B cell (primary cell): ENCODE measurements around the gene SH3RF3. TPM values are rescaled to one million over a fixed set of nuclear protein-coding genes. Genes with fewer than 3 reads are reported as not detected.

Experiments used
- ATAC-seq: fragments of 200-7000 bp; cut with Tn5 transposase; one replicate; pipeline ENCODE4 v1.10.0; 2021; ENCODE audit warnings: low read depth, mild to moderate bottlenecking, moderate number of reproducible peaks, moderate library complexity
- CTCF ChIA-PET: fragments of 350-600 bp; sonication (Branson Sonifier 250); formaldehyde crosslinking; loops from one replicate; lab custom pipeline; 2021; ENCODE audit warnings: antibody characterized with exemption, inconsistent platforms; lab: Charles Lee
- POLR2A ChIA-PET: fragments of 350-600 bp; sonication (Branson Sonifier 250); formaldehyde crosslinking; loops from one replicate; lab custom pipeline; 2021; ENCODE audit warnings: antibody characterized with exemption; lab: Charles Lee
- DNase-seq: peaks from one replicate; pipeline ENCODE4 v3.0.0; 2013
- H2AFZ ChIP-seq: 2 replicates; pipeline ENCODE4 v1.6.1; 2012; ENCODE audit warnings: mild to moderate bottlenecking, low read depth, low read length; ENCODE audit not compliant: insufficient read depth, poor library complexity, severe bottlenecking
- H3K27ac ChIP-seq, 2 donors: 1 replicate in 1 of 2; 2 replicates in 1 of 2; pipeline ENCODE4 v1.5.1; 2012 to 2013; ENCODE audit warnings: low read length in 2 of 2, mild to moderate bottlenecking in 2 of 2, moderate library complexity in 1 of 2
- H3K27me3 ChIP-seq, 4 experiments: fragments of 200-600 bp in 1 of 4; sonication (generic) in 1 of 4; replicated peaks in 1 of 4; 1 replicate in 2 of 4; 2 replicates in 2 of 4; pipeline versions ENCODE4 v1.6.1 to v1.7.0; 2013 to 2016; ENCODE audit warnings: low read length in 3 of 4, mild to moderate bottlenecking in 2 of 4, mixed read lengths in 1 of 4, moderate library complexity in 1 of 4; ENCODE audit not compliant: insufficient read depth in 4 of 4, control insufficient read depth in 3 of 4; ENCODE audit errors: control extremely low read depth in 1 of 4
- H3K36me3 ChIP-seq, 2 experiments: replicated peaks in 1 of 2; 1 replicate in 1 of 2; 2 replicates in 1 of 2; pipeline versions ENCODE4 v1.6.1 to v1.7.1; 2013; ENCODE audit warnings: low read length in 1 of 2; ENCODE audit not compliant: insufficient read depth in 2 of 2, control insufficient read depth in 1 of 2; ENCODE audit errors: control extremely low read depth in 1 of 2, extremely low read depth in 1 of 2
- H3K4me1 ChIP-seq, 2 donors: fragments of 200-600 bp in 1 of 2; sonication (generic) in 1 of 2; 1 replicate in 1 of 2; 2 replicates in 1 of 2; pipeline versions ENCODE4 v1.5.1 to v1.6.1; 2013 to 2017; ENCODE audit warnings: low read length in 2 of 2; ENCODE audit not compliant: control insufficient read depth in 2 of 2, insufficient read depth in 2 of 2
- H3K4me2 ChIP-seq: replicated peaks from 2 replicates; pipeline ENCODE3; 2012; ENCODE audit warnings: mild to moderate bottlenecking, low read depth, low read length; ENCODE audit not compliant: poor library complexity, severe bottlenecking
- H3K4me3 ChIP-seq, 5 experiments: fragments of 200-600 bp in 1 of 5; sonication (generic) in 1 of 5; 1 replicate in 3 of 5; 2 replicates in 2 of 5; pipeline versions ENCODE4 v1.5.1 to v1.7.0; 2011 to 2016; ENCODE audit warnings: low read length in 4 of 5, mild to moderate bottlenecking in 4 of 5, low read depth in 2 of 5, control low read depth in 1 of 5, moderate library complexity in 1 of 5; ENCODE audit not compliant: insufficient read depth in 1 of 5; ENCODE audit errors: control extremely low read depth in 1 of 5, extremely low read depth in 1 of 5
- H3K79me2 ChIP-seq: fragments of 200-600 bp; sonication (generic); one replicate; pipeline ENCODE4 v1.6.0; 2016; ENCODE audit warnings: low read length; ENCODE audit not compliant: control insufficient read depth, insufficient read depth
- H3K9ac ChIP-seq: fragments of 200-600 bp; sonication (generic); 2 replicates; pipeline ENCODE4 v1.6.1; 2017; ENCODE audit warnings: mild to moderate bottlenecking, low read length, moderate library complexity
- H3K9me3 ChIP-seq, 3 donors: one replicate each; pipeline versions ENCODE4 v1.6.1 to v1.7.1; 2013; ENCODE audit warnings: low read length in 2 of 3; ENCODE audit not compliant: control insufficient read depth in 2 of 3, insufficient read depth in 1 of 3; ENCODE audit errors: control extremely low read depth in 1 of 3
- H4K20me1 ChIP-seq: 2 replicates; pipeline ENCODE4 v1.6.0; 2012; ENCODE audit warnings: mild to moderate bottlenecking, low read length; ENCODE audit not compliant: insufficient read depth, control insufficient read depth, poor library complexity, severe bottlenecking
- H3K27ac Mint-ChIP-seq: one replicate; pipeline ENCODE4 v1.8.0; 2021; ENCODE audit warnings: mixed read lengths
- H3K27me3 Mint-ChIP-seq: one replicate; pipeline ENCODE4 v1.8.0; 2021; ENCODE audit warnings: mixed read lengths
- H3K4me1 Mint-ChIP-seq: one replicate; pipeline ENCODE4 v1.8.0; 2021; ENCODE audit warnings: mixed read lengths
- H3K4me3 Mint-ChIP-seq: one replicate; pipeline ENCODE4 v1.8.0; 2021; ENCODE audit warnings: mixed read lengths
- H3K9me3 Mint-ChIP-seq: one replicate; pipeline ENCODE4 v1.8.0; 2022; ENCODE audit warnings: mixed read lengths; ENCODE audit not compliant: insufficient read depth
- CTCF ChIP-seq: fragments of 200-600 bp; IDR thresholded peaks from one replicate; pipeline ENCODE4 v1.8.0; 2022; ENCODE audit warnings: antibody characterized with exemption, mild to moderate bottlenecking
- EZH2 ChIP-seq: IDR thresholded peaks from 2 replicates; pipeline ENCODE4 v1.6.1; 2012; ENCODE audit warnings: borderline replicate concordance, low read depth, mild to moderate bottlenecking, moderate library complexity, low read length; ENCODE audit not compliant: insufficient read depth, poor library complexity, severe bottlenecking
- WGBS: methylation state at CpG from one replicate; pipeline ENCODE4 v1.1.5; 2013; ENCODE audit warnings: missing lambda C conversion rate; ENCODE audit not compliant: insufficient coverage; 5-methylcytosine and 5-hydroxymethylcytosine counted together
- intact Hi-C: fragments of 100-400 bp; cut with micrococcal nuclease; formaldehyde crosslinking; loops from one replicate; pipeline ENCODE4 v1.10.0; 2022
- polyA plus RNA-seq: library from polyadenylated mRNA; depleted of rRNA; stranded (reverse); fragments of >200 nt; gene quantifications from 2 replicates; pipeline ENCODE4 v1.2.3, GENCODE V29; 2012
- total RNA-seq, 2 donors: library from RNA; stranded (reverse); fragments of 120-200 nt in 1 of 2; gene quantifications; 1 replicate in 1 of 2; 2 replicates in 1 of 2; pipeline versions ENCODE4 v1.2.3 to v1.2.4, GENCODE V29; 2013 to 2022

SH3RF3 gene
- total and polyA plus RNA-seq, 2 donors (not counting 1 experiment from before 2014, with no cell fraction given) = 0.07 to 1.2 TPM

- no peak overlapping the region for H3K27ac ChIP-seq
- H3K27me3 Mint-ChIP-seq = peaks cover 4% of the 10 kb centered on the region
- H3K9me3 Mint-ChIP-seq = no peaks in the 10 kb centered on the region
- ChIA-PET CTCF (interaction anchor here (0.6 kb wide), 1 partner anchor 9 kb away, joined by 3 read pairs; no protein-coding TSS in a partner anchor), POLR2A (no interaction called here)
- peaks cover 17% of the 10 kb centered on the region for H3K4me1 Mint-ChIP-seq
- H2AFZ ChIP-seq = peak overlapping the region; percentile 80
- H3K79me2 ChIP-seq = no peaks in the 10 kb centered on the region
- H3K27me3 ChIP-seq = no peaks in the 10 kb centered on the region
- H3K36me3 ChIP-seq = no peaks in the 10 kb centered on the region
- H3K27ac Mint-ChIP-seq = no peak overlapping the region
- TF ChIP-seq EZH2 (no peak), CTCF (no peak)
- H3K4me1 ChIP-seq = peaks cover 17 to 19% of the 10 kb centered on the region in 2 donors
- H3K9me3 ChIP-seq = no peaks in the 10 kb centered on the region
- ATAC-seq (no peak), DNase-seq (no peak)
- H3K4me3 ChIP-seq = no peak overlapping the region
- peak overlapping the region; percentile 73 for H3K4me2 ChIP-seq
- H4K20me1 ChIP-seq = no peaks in the 10 kb centered on the region
- WGBS = 90% methylated on average over 3 of the region's 3 CpGs
- H3K9ac ChIP-seq = no peak overlapping the region
- no peak overlapping the region for H3K4me3 Mint-ChIP-seq
- intact Hi-C loops = no loop called here
These were observed 219.2 kb downstream of the SH3RF3 start for GRCh38 chr2:109348190-109348589.

GRCh38 chr2:109348671-109349502, 219.9 kb downstream of the SH3RF3 start:
- peak overlapping the region in 1 of 5 experiments; percentile 10 for H3K4me3 ChIP-seq
- no peaks in the 10 kb centered on the region for H3K36me3 ChIP-seq
- H3K9ac ChIP-seq = peak overlapping the region; percentile 49
- TF ChIP-seq EZH2 (no peak), CTCF (no peak)
- no peaks in the 10 kb centered on the region for H4K20me1 ChIP-seq
- intact Hi-C loops = no loop called here
- H2AFZ ChIP-seq = peak overlapping the region; percentile 80
- peak overlapping the region; percentile 0 for H3K27ac Mint-ChIP-seq
- peaks cover 0 to 4% (median 0%) of the 10 kb centered on the region in 3 donors for H3K9me3 ChIP-seq
- H3K4me1 Mint-ChIP-seq = peaks cover 17% of the 10 kb centered on the region
- no peaks in the 10 kb centered on the region for H3K27me3 ChIP-seq
- peak overlapping the region in 1 of 2 donors; percentile 38 for H3K27ac ChIP-seq
- 4% methylated on average over 11 of the region's 13 CpGs for WGBS
- DNase-seq = peak; percentile 37
- ChIA-PET CTCF (interaction anchor here (0.6 kb wide), 1 partner anchor 10 kb away, joined by 3 read pairs; no protein-coding TSS in a partner anchor), POLR2A (no interaction called here)
- H3K9me3 Mint-ChIP-seq = no peaks in the 10 kb centered on the region
- H3K27me3 Mint-ChIP-seq = peaks cover 4% of the 10 kb centered on the region
- no peaks in the 10 kb centered on the region for H3K79me2 ChIP-seq
- peak; percentile 62 for ATAC-seq
- H3K4me3 Mint-ChIP-seq = peak overlapping the region; percentile 20
- H3K4me1 ChIP-seq = peaks cover 17 to 19% of the 10 kb centered on the region in 2 donors
- H3K4me2 ChIP-seq = peak overlapping the region; percentile 73
